GM12878 (cell line): ENCODE measurements around the gene TBX10.

Experiments
- BACH1 ChIP-seq: fragments of 450-650 bp; IDR thresholded peaks from 2 replicates; pipeline ENCODE4 v1.6.1; 2017; ENCODE audit warnings: mild to moderate bottlenecking, borderline replicate concordance
- CBX5 ChIP-seq: sonication (generic); IDR thresholded peaks from 2 replicates; pipeline ENCODE4 v1.6.1; 2016; ENCODE audit warnings: low read depth, moderate library complexity, mild to moderate bottlenecking, inconsistent platforms
- CHD2 ChIP-seq: IDR thresholded peaks from 2 replicates; pipeline ENCODE4 v1.6.1; 2011; ENCODE audit warnings: low read depth, low read length, improper control_type of control experiment, borderline replicate concordance
- MYC ChIP-seq: IDR thresholded peaks from 2 replicates; pipeline ENCODE4 v1.6.1; 2011; ENCODE audit warnings: mild to moderate bottlenecking, low read length, moderate library complexity, inconsistent platforms; ENCODE audit not compliant: insufficient read depth, insufficient replicate concordance, insufficient read length, severe bottlenecking
- NFIC ChIP-seq: IDR thresholded peaks from 2 replicates; pipeline ENCODE4 v1.6.1; 2012; ENCODE audit warnings: low read depth, mild to moderate bottlenecking, inconsistent platforms, low read length, moderate library complexity
- POLR2AphosphoS5 ChIP-seq: IDR thresholded peaks from 2 replicates; pipeline ENCODE4 v1.6.1; 2011; ENCODE audit warnings: mild to moderate bottlenecking, low read length, inconsistent platforms
- SMAD5 ChIP-seq: IDR thresholded peaks from 2 replicates; pipeline ENCODE4 v1.6.1; 2016; ENCODE audit warnings: antibody characterized with exemption, low read depth
- TARDBP ChIP-seq: IDR thresholded peaks from 2 replicates; pipeline ENCODE4 v1.6.1; 2016; ENCODE audit warnings: borderline replicate concordance
- TF ChIP-seq, protein P1 (sequence below), 3 experiments: IDR thresholded peaks in 2 of 3; conservative IDR thresholded peaks in 1 of 3; 2 replicates each; pipeline ENCODE4 v1.5.1; 2011; ENCODE audit warnings: low read depth in 3 of 3, low read length in 3 of 3, mild to moderate bottlenecking in 3 of 3, control low read depth in 2 of 3, moderate library complexity in 2 of 3, inconsistent platforms in 1 of 3, mixed read lengths in 1 of 3; ENCODE audit not compliant: control insufficient read depth in 2 of 3, insufficient read depth in 1 of 3; ENCODE audit errors: extremely low read depth in 1 of 3
- TF ChIP-seq, protein P2 (sequence below): IDR thresholded peaks from 2 replicates; pipeline ENCODE4 v1.6.1; 2012; ENCODE audit warnings: low read depth, low read length, improper control_type of control experiment
- TF ChIP-seq, protein P3 (sequence below): IDR thresholded peaks from 2 replicates; pipeline ENCODE4 v1.6.1; 2012; ENCODE audit warnings: improper control_type of control experiment, low read depth, low read length; ENCODE audit not compliant: insufficient replicate concordance

DNA sequence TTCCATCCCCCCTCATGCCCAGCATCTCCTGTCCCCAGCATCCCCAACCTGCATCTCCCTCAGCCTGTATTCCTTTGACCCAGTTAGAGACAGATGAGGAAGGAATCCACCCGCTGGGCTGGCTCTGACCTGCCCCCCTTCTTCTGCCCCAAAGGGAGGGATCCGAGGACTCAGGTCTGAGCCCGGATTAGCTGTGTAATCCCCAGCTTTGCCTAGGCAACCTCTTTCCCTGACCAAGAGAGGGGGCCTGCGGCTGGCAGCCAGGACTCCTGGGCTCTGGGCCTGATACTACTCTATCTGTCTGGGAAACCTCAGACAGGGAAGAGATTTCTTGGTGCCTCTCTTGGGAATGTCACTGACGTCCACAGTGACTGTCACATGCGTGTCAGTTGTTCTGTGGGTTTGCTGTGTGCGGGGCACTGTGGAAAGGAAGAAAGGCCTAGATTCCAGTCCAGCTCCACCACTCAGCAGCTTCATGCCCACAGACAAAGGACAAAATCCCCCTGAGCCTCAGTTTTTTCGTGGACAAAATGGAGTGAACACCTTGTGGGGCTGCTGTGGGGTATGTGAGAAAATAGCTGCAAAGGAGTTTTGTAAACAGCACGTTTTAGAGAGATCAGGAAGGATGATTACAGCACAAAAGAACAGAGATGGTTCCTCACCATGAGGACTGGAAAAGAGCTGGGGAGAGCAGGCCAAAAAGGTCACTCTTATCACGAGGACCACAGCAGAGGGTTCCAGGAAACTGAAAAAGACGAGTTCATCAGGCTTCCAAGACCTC is 34.1 kb downstream of the TBX10 start:
- no peak for TF ChIP-seq CHD2
- TF ChIP-seq, protein P1, sequence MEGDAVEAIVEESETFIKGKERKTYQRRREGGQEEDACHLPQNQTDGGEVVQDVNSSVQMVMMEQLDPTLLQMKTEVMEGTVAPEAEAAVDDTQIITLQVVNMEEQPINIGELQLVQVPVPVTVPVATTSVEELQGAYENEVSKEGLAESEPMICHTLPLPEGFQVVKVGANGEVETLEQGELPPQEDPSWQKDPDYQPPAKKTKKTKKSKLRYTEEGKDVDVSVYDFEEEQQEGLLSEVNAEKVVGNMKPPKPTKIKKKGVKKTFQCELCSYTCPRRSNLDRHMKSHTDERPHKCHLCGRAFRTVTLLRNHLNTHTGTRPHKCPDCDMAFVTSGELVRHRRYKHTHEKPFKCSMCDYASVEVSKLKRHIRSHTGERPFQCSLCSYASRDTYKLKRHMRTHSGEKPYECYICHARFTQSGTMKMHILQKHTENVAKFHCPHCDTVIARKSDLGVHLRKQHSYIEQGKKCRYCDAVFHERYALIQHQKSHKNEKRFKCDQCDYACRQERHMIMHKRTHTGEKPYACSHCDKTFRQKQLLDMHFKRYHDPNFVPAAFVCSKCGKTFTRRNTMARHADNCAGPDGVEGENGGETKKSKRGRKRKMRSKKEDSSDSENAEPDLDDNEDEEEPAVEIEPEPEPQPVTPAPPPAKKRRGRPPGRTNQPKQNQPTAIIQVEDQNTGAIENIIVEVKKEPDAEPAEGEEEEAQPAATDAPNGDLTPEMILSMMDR (IDR thresholded peaks at IDR 0.05 in 2 of 3, conservative IDR thresholded peaks at IDR 0.05 in 1 of 3; ENCODE audit: control insufficient read depth in 2 of 3, extremely low read depth in 1 of 3, insufficient read depth in 1 of 3, low read depth in 3 of 3, low read length in 3 of 3): no peak
- TF ChIP-seq, protein P2, sequence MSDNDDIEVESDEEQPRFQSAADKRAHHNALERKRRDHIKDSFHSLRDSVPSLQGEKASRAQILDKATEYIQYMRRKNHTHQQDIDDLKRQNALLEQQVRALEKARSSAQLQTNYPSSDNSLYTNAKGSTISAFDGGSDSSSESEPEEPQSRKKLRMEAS: no peak
- no peak for TF ChIP-seq POLR2AphosphoS5
- TF ChIP-seq SMAD5: no peak
- TF ChIP-seq BACH1: no peak
- no peak for TF ChIP-seq MYC
- TF ChIP-seq NFIC: no peak
- TF ChIP-seq, protein P3, sequence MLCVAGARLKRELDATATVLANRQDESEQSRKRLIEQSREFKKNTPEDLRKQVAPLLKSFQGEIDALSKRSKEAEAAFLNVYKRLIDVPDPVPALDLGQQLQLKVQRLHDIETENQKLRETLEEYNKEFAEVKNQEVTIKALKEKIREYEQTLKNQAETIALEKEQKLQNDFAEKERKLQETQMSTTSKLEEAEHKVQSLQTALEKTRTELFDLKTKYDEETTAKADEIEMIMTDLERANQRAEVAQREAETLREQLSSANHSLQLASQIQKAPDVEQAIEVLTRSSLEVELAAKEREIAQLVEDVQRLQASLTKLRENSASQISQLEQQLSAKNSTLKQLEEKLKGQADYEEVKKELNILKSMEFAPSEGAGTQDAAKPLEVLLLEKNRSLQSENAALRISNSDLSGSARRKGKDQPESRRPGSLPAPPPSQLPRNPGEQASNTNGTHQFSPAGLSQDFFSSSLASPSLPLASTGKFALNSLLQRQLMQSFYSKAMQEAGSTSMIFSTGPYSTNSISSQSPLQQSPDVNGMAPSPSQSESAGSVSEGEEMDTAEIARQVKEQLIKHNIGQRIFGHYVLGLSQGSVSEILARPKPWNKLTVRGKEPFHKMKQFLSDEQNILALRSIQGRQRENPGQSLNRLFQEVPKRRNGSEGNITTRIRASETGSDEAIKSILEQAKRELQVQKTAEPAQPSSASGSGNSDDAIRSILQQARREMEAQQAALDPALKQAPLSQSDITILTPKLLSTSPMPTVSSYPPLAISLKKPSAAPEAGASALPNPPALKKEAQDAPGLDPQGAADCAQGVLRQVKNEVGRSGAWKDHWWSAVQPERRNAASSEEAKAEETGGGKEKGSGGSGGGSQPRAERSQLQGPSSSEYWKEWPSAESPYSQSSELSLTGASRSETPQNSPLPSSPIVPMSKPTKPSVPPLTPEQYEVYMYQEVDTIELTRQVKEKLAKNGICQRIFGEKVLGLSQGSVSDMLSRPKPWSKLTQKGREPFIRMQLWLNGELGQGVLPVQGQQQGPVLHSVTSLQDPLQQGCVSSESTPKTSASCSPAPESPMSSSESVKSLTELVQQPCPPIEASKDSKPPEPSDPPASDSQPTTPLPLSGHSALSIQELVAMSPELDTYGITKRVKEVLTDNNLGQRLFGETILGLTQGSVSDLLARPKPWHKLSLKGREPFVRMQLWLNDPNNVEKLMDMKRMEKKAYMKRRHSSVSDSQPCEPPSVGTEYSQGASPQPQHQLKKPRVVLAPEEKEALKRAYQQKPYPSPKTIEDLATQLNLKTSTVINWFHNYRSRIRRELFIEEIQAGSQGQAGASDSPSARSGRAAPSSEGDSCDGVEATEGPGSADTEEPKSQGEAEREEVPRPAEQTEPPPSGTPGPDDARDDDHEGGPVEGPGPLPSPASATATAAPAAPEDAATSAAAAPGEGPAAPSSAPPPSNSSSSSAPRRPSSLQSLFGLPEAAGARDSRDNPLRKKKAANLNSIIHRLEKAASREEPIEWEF: no peak
- no peak for TF ChIP-seq CBX5
- no peak for TF ChIP-seq TARDBP
